GM23338 (cell line): ENCODE data around the gene TGFBRAP1.

Experiments
- CREB1 ChIP-seq: fragments of 250-450 bp; sonication (Bioruptor Pico); IDR thresholded peaks from 2 replicates; pipeline ENCODE4 v1.5.0; 2020; ENCODE audit warnings: low read depth, mild to moderate bottlenecking, moderate library complexity
- EZH2 ChIP-seq: fragments of 200-600 bp; sonication (generic); IDR thresholded peaks from one replicate; pipeline ENCODE4 v1.8.0; 2017; ENCODE audit warnings: antibody characterized with exemption, mild to moderate bottlenecking, low read depth; ENCODE audit not compliant: unreplicated experiment
- EZH2phosphoT487 ChIP-seq: fragments of 200-600 bp; sonication (generic); IDR thresholded peaks from one replicate; pipeline ENCODE4 v1.8.1; 2018; ENCODE audit warnings: antibody characterized with exemption; ENCODE audit not compliant: unreplicated experiment
- POLR2AphosphoS5 ChIP-seq: IDR thresholded peaks from 2 replicates; pipeline ENCODE4 v1.6.1; 2016; ENCODE audit warnings: antibody characterized with exemption, low read depth
- REST ChIP-seq: IDR thresholded peaks from one replicate; pipeline ENCODE4 v1.6.1; 2018; ENCODE audit warnings: antibody characterized with exemption; ENCODE audit not compliant: unreplicated experiment
- ZNF331 ChIP-seq: fragments of 250-450 bp; sonication (Bioruptor Pico); IDR thresholded peaks from 2 replicates; pipeline ENCODE4 v1.5.0; 2020; ENCODE audit warnings: low read depth, mild to moderate bottlenecking, moderate library complexity
- TF ChIP-seq, protein P1 (sequence below), 2 experiments: fragments of 200-600 bp in 1 of 2; sonication (generic) in 1 of 2; conservative IDR thresholded peaks; 2 replicates each; pipeline versions ENCODE4 v1.5.1 to v1.6.1; 2016 to 2017; ENCODE audit warnings: antibody characterized with exemption in 2 of 2, low read depth in 2 of 2, mild to moderate bottlenecking in 2 of 2, moderate library complexity in 1 of 2

DNA sequence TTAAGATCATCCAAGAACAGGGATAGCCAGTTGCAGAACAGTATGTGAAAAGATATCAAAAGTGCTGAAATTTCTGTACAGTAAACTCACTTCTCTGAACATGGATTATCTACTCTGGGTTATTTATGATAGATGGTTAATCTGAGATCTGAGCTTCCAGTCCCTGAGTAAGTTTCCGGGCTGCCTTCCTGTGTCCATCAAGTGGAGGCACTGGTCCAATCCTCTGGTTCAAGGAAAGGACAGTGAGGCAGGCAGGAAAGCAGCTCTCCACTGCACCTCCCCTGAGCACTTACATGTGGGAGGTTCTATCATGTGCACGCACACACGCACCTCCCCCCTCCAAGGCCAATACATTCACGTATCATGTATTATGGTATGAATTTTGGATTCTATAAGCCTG is 55.5 kb downstream of the TGFBRAP1 start:
- TF ChIP-seq, protein P1, sequence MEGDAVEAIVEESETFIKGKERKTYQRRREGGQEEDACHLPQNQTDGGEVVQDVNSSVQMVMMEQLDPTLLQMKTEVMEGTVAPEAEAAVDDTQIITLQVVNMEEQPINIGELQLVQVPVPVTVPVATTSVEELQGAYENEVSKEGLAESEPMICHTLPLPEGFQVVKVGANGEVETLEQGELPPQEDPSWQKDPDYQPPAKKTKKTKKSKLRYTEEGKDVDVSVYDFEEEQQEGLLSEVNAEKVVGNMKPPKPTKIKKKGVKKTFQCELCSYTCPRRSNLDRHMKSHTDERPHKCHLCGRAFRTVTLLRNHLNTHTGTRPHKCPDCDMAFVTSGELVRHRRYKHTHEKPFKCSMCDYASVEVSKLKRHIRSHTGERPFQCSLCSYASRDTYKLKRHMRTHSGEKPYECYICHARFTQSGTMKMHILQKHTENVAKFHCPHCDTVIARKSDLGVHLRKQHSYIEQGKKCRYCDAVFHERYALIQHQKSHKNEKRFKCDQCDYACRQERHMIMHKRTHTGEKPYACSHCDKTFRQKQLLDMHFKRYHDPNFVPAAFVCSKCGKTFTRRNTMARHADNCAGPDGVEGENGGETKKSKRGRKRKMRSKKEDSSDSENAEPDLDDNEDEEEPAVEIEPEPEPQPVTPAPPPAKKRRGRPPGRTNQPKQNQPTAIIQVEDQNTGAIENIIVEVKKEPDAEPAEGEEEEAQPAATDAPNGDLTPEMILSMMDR (conservative IDR thresholded peaks at IDR 0.05; ENCODE audit: low read depth in 2 of 2), result no peak
- TF ChIP-seq ZNF331 (CRISPR knock-in tag) (no peak), POLR2AphosphoS5 (no peak), EZH2 (no peak), REST (no peak), EZH2phosphoT487 (no peak), CREB1 (no peak)
